Sigmoid colon (tissue), 4 donors: ENCODE measurements around the gene C19orf73.

Experiments used
- CTCF ChIP-seq, 4 experiments: fragments of 450-650 bp in 3 of 4; fragments of 200-600 bp in 1 of 4; IDR thresholded peaks; one replicate each; pipeline ENCODE4 v1.5.1; 2016 to 2019; ENCODE audit warnings: antibody characterized with exemption in 4 of 4, mild to moderate bottlenecking in 3 of 4, moderate library complexity in 2 of 4
- EP300 ChIP-seq, 4 donors: sonication (generic); formaldehyde crosslinking; IDR thresholded peaks; one replicate each; pipeline ENCODE4 v1.6.1; 2017; ENCODE audit warnings: antibody characterized with exemption in 4 of 4
- POLR2A ChIP-seq, 2 donors: fragments of 450-650 bp; IDR thresholded peaks; one replicate each; pipeline ENCODE4 v1.6.1; 2016; ENCODE audit warnings: antibody characterized with exemption in 2 of 2, mild to moderate bottlenecking in 2 of 2, moderate library complexity in 2 of 2
- POLR2AphosphoS5 ChIP-seq, 4 donors: sonication (generic); formaldehyde crosslinking; IDR thresholded peaks; one replicate each; pipeline ENCODE4 v1.6.1; 2017; ENCODE audit warnings: antibody characterized with exemption in 4 of 4

- no peak for TF ChIP-seq CTCF (IDR thresholded peaks at IDR 0.05)
- no peak for TF ChIP-seq POLR2A (IDR thresholded peaks at IDR 0.05)
- TF ChIP-seq POLR2AphosphoS5 (IDR thresholded peaks at IDR 0.05), result no peak
- TF ChIP-seq EP300 (IDR thresholded peaks at IDR 0.05), result no peak
These were observed 36.3 kb upstream of the C19orf73 start, which contains the start of gene HRC for GRCh38 chr19:49155005-49155819.
